A673 (cell line): ENCODE data around the gene VGLL2. TPM values are rescaled to one million over a fixed set of nuclear protein-coding genes. Genes with fewer than 3 reads are reported as not detected.

Experiments
- BruUV-seq: library from RNA; stranded (reverse); fragments of 400-500 nt; replicated peaks from 2 replicates; lab custom pipeline; 2021; lab: Mats Ljungman, UMichigan
- CTCF ChIA-PET: fragments of 300-600 bp; sonication (Branson Sonifier 250); formaldehyde crosslinking; loops from one replicate; lab custom pipeline; 2022; ENCODE audit warnings: antibody characterized with exemption; lab: Charles Lee
- POLR2A ChIA-PET: fragments of 300-600 bp; sonication (Branson Sonifier 250); formaldehyde crosslinking; loops from one replicate; lab custom pipeline; 2022; ENCODE audit warnings: antibody characterized with exemption; ENCODE audit not compliant: low non-redundant PET; lab: Charles Lee
- DNase-seq: peaks from one replicate; pipeline ENCODE4 v3.0.0-alpha.2; 2015; ENCODE audit warnings: low spot score
- H3K27ac ChIP-seq: fragments of 200-600 bp; sonication (generic); 2 replicates; pipeline ENCODE4 v1.5.1; 2016; ENCODE audit warnings: mixed run types, low read depth, mild to moderate bottlenecking, mixed read lengths, antibody characterized with exemption, low read length; ENCODE audit not compliant: poor library complexity, severe bottlenecking
- H3K27me3 ChIP-seq: fragments of 200-600 bp; sonication (generic); replicated peaks from 2 replicates; pipeline ENCODE4 v1.6.1; 2017; ENCODE audit warnings: mixed run types, low read depth, mild to moderate bottlenecking, mixed read lengths, antibody characterized with exemption, low read length; ENCODE audit not compliant: insufficient read depth, poor library complexity
- H3K36me3 ChIP-seq: fragments of 200-600 bp; sonication (generic); 2 replicates; pipeline ENCODE4 v1.6.1; 2016; ENCODE audit warnings: mixed run types, mild to moderate bottlenecking, mixed read lengths, antibody characterized with exemption, low read length; ENCODE audit not compliant: insufficient read depth, poor library complexity, severe bottlenecking
- H3K4me1 ChIP-seq: fragments of 200-600 bp; sonication (generic); 2 replicates; pipeline ENCODE4 v1.6.1; 2017; ENCODE audit warnings: mixed run types, mild to moderate bottlenecking, mixed read lengths, antibody characterized with exemption, low read length; ENCODE audit not compliant: insufficient read depth, poor library complexity, severe bottlenecking
- H3K4me3 ChIP-seq: fragments of 200-600 bp; sonication (generic); 2 replicates; pipeline ENCODE4 v1.5.1; 2016; ENCODE audit warnings: low read depth, mixed run types, mild to moderate bottlenecking, mixed read lengths, low read length; ENCODE audit not compliant: poor library complexity, severe bottlenecking
- H3K9me3 ChIP-seq: fragments of 200-600 bp; sonication (generic); 2 replicates; pipeline ENCODE4 v1.6.1; 2016; ENCODE audit warnings: mixed run types, low read depth, mild to moderate bottlenecking, mixed read lengths, antibody characterized with exemption, low read length; ENCODE audit not compliant: poor library complexity, severe bottlenecking
- EZH2 ChIP-seq: fragments of 200-600 bp; sonication (generic); IDR thresholded peaks from 2 replicates; pipeline ENCODE4 v1.6.1; 2017; ENCODE audit warnings: borderline replicate concordance, low read depth, mild to moderate bottlenecking, mixed read lengths, antibody characterized with exemption, low read length; ENCODE audit not compliant: poor library complexity, severe bottlenecking
- intact Hi-C: fragments of 100-400 bp; cut with micrococcal nuclease; formaldehyde crosslinking; loops from one replicate; pipeline ENCODE4 v1.10.0; 2022; ENCODE audit not compliant: unreplicated experiment
- total RNA-seq: library from RNA; stranded (reverse); gene quantifications from 2 replicates; pipeline ENCODE4 v1.2.3, GENCODE V29; 2021
- TF ChIP-seq, protein P1 (sequence below): fragments of 300-800, 200-600 bp; sonication (generic); conservative IDR thresholded peaks from 2 replicates; pipeline ENCODE4 v1.5.1; 2017; ENCODE audit warnings: low read depth, mild to moderate bottlenecking, antibody characterized with exemption, low read length, moderate library complexity, mixed read lengths

VGLL2 gene
- total RNA-seq, 1 experiment from 2014 or later, result not detected

DNA sequence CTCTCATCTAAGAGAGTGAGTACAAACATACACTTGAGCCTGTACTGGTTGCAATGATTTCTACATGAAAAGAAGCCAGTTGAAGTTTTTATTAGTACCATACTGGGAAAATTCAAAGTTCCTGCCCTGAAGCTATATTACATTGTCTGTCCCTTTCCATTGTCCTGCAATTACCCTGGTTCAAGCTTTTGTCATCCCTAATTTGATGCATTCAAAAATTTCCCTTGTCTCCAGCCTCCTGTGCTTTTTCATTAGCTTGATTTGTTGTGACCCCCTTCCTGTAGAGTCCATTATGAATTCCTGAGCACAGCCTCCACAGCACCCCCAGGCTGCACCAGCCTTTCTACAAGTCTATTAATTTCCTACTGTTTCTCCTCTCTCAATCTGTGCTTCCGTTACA is 46.4 kb downstream of the VGLL2 start:
- Histone ChIP-seq H3K27me3 (peaks cover 7% of the 10 kb centered on the region), H3K4me1 (no peaks in the 10 kb centered on the region), H3K27ac (no peak overlapping the region), H3K36me3 (no peaks in the 10 kb centered on the region), H3K9me3 (no peaks in the 10 kb centered on the region), H3K4me3 (no peak overlapping the region)
- no TSS peak for BruUV-seq
- intact Hi-C loops, result no loop called here
- TF ChIP-seq, protein P1, sequence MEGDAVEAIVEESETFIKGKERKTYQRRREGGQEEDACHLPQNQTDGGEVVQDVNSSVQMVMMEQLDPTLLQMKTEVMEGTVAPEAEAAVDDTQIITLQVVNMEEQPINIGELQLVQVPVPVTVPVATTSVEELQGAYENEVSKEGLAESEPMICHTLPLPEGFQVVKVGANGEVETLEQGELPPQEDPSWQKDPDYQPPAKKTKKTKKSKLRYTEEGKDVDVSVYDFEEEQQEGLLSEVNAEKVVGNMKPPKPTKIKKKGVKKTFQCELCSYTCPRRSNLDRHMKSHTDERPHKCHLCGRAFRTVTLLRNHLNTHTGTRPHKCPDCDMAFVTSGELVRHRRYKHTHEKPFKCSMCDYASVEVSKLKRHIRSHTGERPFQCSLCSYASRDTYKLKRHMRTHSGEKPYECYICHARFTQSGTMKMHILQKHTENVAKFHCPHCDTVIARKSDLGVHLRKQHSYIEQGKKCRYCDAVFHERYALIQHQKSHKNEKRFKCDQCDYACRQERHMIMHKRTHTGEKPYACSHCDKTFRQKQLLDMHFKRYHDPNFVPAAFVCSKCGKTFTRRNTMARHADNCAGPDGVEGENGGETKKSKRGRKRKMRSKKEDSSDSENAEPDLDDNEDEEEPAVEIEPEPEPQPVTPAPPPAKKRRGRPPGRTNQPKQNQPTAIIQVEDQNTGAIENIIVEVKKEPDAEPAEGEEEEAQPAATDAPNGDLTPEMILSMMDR, result no peak
- TF ChIP-seq EZH2, result no peak
- DNase-seq, result no peak
- CTCF ChIA-PET, result no interaction called here
- POLR2A ChIA-PET, result no interaction called here

DNA sequence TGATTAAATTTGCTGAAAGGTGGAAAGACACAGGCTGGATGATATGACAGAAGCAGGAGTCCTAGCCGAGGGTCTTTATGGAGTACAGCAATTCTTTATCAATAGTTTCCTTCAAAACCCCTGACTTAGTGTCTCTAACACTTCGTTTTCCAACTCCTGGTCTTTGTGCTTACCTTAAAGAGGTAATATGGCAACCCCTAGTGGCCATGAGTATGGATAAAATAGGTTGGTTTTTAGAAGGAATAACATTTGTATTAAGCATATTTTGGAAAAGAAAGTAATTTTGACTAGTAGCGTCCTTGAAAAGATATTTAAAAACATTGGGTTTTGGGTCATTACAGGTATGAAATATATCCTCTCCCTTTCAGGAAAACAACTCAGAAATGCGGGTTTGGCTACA is 51.9 kb downstream of the VGLL2 start:
- no peak overlapping the region for H3K27ac ChIP-seq
- H3K9me3 ChIP-seq, result no peaks in the 10 kb centered on the region
- DNase-seq, result peak; percentile 17
- POLR2A ChIA-PET, result no interaction called here
- no peaks in the 10 kb centered on the region for H3K4me1 ChIP-seq
- H3K27me3 ChIP-seq, result peaks cover 3% of the 10 kb centered on the region
- intact Hi-C loops, result loop anchor here (1.0 to 2.0 kb wide), 2 partner anchors 341 to 344 kb away; no protein-coding TSS in a partner anchor
- no TSS peak for BruUV-seq
- no peaks in the 10 kb centered on the region for H3K36me3 ChIP-seq
- CTCF ChIA-PET, result interaction anchor here (0.6 kb wide), 1 partner anchor 271 kb away, joined by 5 read pairs; no protein-coding TSS in a partner anchor
- H3K4me3 ChIP-seq, result no peak overlapping the region
- TF ChIP-seq, protein P1, result peak; percentile 47
- no peak for TF ChIP-seq EZH2

Other genes starting within 250 kb of the VGLL2 start
- gene ROS1, start 160.4 kb downstream of the VGLL2 start, total RNA-seq, result not detected in 2 replicates
- gene DCBLD1, start 217.1 kb downstream of the VGLL2 start, total RNA-seq, result 1.5 and 2.4 TPM in 2 replicates